Measurements from ENCODE around the gene EFHD2.
"Not testable (repeated sequence)": the region's sequence is repeated elsewhere in the genome, so short reads cannot be mapped to it uniquely, and the experiment has no call there.

EFHD2 gene

GRCh38 chr1:15428815-15429435 lies 19.2 kb downstream of the EFHD2 start:
- DNase-seq (ENCODE audit: insufficient read length, low spot score): no peak

GRCh38 chr1:15429701-15430149 lies 20.0 kb downstream of the EFHD2 start:
- DNase-seq (ENCODE audit: insufficient read length, low spot score): no peak
- FAIRE-seq: no peak
- TF ChIP-seq TAF1 (IDR thresholded peaks at IDR 0.05; ENCODE audit: low read depth, low read length) (no peak), PAX5 (IDR thresholded peaks at IDR 0.05; ENCODE audit: insufficient read depth, low read length, severe bottlenecking) (no peak), SPI1 (IDR thresholded peaks at IDR 0.05; ENCODE audit: low read depth, low read length) (no peak), POU2F2 (IDR thresholded peaks at IDR 0.05; ENCODE audit: low read depth, low read length) (no peak), POLR2A (IDR thresholded peaks at IDR 0.05; ENCODE audit: low read depth, low read length) (no peak), POLR2AphosphoS5 (IDR thresholded peaks at IDR 0.05; ENCODE audit: low read depth, low read length) (no peak; the same call in 1 of the 2 replicates)

More at GRCh38 chr1:15428815-15429435, 19.2 kb downstream of the EFHD2 start:
- no peak for FAIRE-seq
- no peak for TF ChIP-seq POLR2AphosphoS5 (IDR thresholded peaks at IDR 0.05; ENCODE audit: low read depth, low read length)
- no peak for TF ChIP-seq POU2F2 (IDR thresholded peaks at IDR 0.05; ENCODE audit: low read depth, low read length)
- TF ChIP-seq PAX5 (IDR thresholded peaks at IDR 0.05; ENCODE audit: insufficient read depth, low read length, severe bottlenecking): no peak
- TF ChIP-seq POLR2A (IDR thresholded peaks at IDR 0.05; ENCODE audit: low read depth, low read length): no peak
- no peak for TF ChIP-seq TAF1 (IDR thresholded peaks at IDR 0.05; ENCODE audit: low read depth, low read length)
- TF ChIP-seq SPI1 (IDR thresholded peaks at IDR 0.05; ENCODE audit: low read depth, low read length): no peak

GRCh38 chr1:15430787-15431570 lies 21.3 kb downstream of the EFHD2 start:
- peak; percentile 96 for FAIRE-seq
- peak; percentile 91 for DNase-seq (ENCODE audit: insufficient read length, low spot score)
- TF ChIP-seq POLR2AphosphoS5 (IDR thresholded peaks at IDR 0.05; ENCODE audit: low read depth, low read length) (peak; percentile 46; the same call in 1 of the 2 replicates), TAF1 (IDR thresholded peaks at IDR 0.05; ENCODE audit: low read depth, low read length) (no peak), POU2F2 (IDR thresholded peaks at IDR 0.05; ENCODE audit: low read depth, low read length) (no peak), POLR2A (IDR thresholded peaks at IDR 0.05; ENCODE audit: low read depth, low read length) (no peak)

- FAIRE-seq: no peak
- no peak for DNase-seq (ENCODE audit: insufficient read length, low spot score)
- no peak for TF ChIP-seq POLR2A (IDR thresholded peaks at IDR 0.05; ENCODE audit: low read depth, low read length)
- TF ChIP-seq POLR2AphosphoS5 (IDR thresholded peaks at IDR 0.05; ENCODE audit: low read depth, low read length): 0 out of 2 replicates have a peak, but pooled peaks have one; percentile 7
- no peak for TF ChIP-seq TAF1 (IDR thresholded peaks at IDR 0.05; ENCODE audit: low read depth, low read length)
- TF ChIP-seq POU2F2 (IDR thresholded peaks at IDR 0.05; ENCODE audit: low read depth, low read length): no peak
- TF ChIP-seq PAX5 (IDR thresholded peaks at IDR 0.05; ENCODE audit: insufficient read depth, low read length, severe bottlenecking): no peak
- no peak for TF ChIP-seq SPI1 (IDR thresholded peaks at IDR 0.05; ENCODE audit: low read depth, low read length)
These were observed 21.9 kb downstream of the EFHD2 start for GRCh38 chr1:15431571-15431948.

- DNase-seq (ENCODE audit: insufficient read length, low spot score): no peak
- TF ChIP-seq POLR2A (IDR thresholded peaks at IDR 0.05; ENCODE audit: low read depth, low read length) (no peak), PAX5 (IDR thresholded peaks at IDR 0.05; ENCODE audit: insufficient read depth, low read length, severe bottlenecking) (no peak), TAF1 (IDR thresholded peaks at IDR 0.05; ENCODE audit: low read depth, low read length) (no peak), POLR2AphosphoS5 (IDR thresholded peaks at IDR 0.05; ENCODE audit: low read depth, low read length) (0 out of 2 replicates have a peak, but pooled peaks have one; percentile 22), SPI1 (IDR thresholded peaks at IDR 0.05; ENCODE audit: low read depth, low read length) (no peak)
- FAIRE-seq: no peak
These were observed 22.6 kb downstream of the EFHD2 start for GRCh38 chr1:15432324-15432723.

- TF ChIP-seq POU2F2 (IDR thresholded peaks at IDR 0.05; ENCODE audit: low read depth, low read length): no peak
- TF ChIP-seq SPI1 (IDR thresholded peaks at IDR 0.05; ENCODE audit: low read depth, low read length): no peak
- TF ChIP-seq PAX5 (IDR thresholded peaks at IDR 0.05; ENCODE audit: insufficient read depth, low read length, severe bottlenecking): no peak
- TF ChIP-seq TAF1 (IDR thresholded peaks at IDR 0.05; ENCODE audit: low read depth, low read length): no peak
- no peak for TF ChIP-seq POLR2AphosphoS5 (IDR thresholded peaks at IDR 0.05; ENCODE audit: low read depth, low read length)
- TF ChIP-seq POLR2A (IDR thresholded peaks at IDR 0.05; ENCODE audit: low read depth, low read length): no peak
- DNase-seq (ENCODE audit: insufficient read length, low spot score) (no peak), FAIRE-seq (no peak)
These were observed 23.8 kb downstream of the EFHD2 start for GRCh38 chr1:15433471-15433870.

- not testable (repeated sequence) for FAIRE-seq; DNase-seq (ENCODE audit: insufficient read length, low spot score)
These were observed 25.1 kb downstream of the EFHD2 start for GRCh38 chr1:15434739-15435138.

- FAIRE-seq: peak; percentile 89
- TF ChIP-seq TAF1 (IDR thresholded peaks at IDR 0.05; ENCODE audit: low read depth, low read length): no peak
- no peak for TF ChIP-seq SPI1 (IDR thresholded peaks at IDR 0.05; ENCODE audit: low read depth, low read length)
- TF ChIP-seq POLR2A (IDR thresholded peaks at IDR 0.05; ENCODE audit: low read depth, low read length): no peak
- peak; percentile 36; the same call in 1 of the 2 replicates for TF ChIP-seq POLR2AphosphoS5 (IDR thresholded peaks at IDR 0.05; ENCODE audit: low read depth, low read length)
- peak; percentile 22; the same call in 1 of the 2 replicates for TF ChIP-seq POU2F2 (IDR thresholded peaks at IDR 0.05; ENCODE audit: low read depth, low read length)
- no peak for DNase-seq (ENCODE audit: insufficient read length, low spot score)
These were observed 25.8 kb downstream of the EFHD2 start for GRCh38 chr1:15435239-15436077.

- no peak for DNase-seq (ENCODE audit: insufficient read length, low spot score)
- TF ChIP-seq SPI1 (IDR thresholded peaks at IDR 0.05; ENCODE audit: low read depth, low read length): no peak
- no peak for TF ChIP-seq TAF1 (IDR thresholded peaks at IDR 0.05; ENCODE audit: low read depth, low read length)
- TF ChIP-seq POLR2AphosphoS5 (IDR thresholded peaks at IDR 0.05; ENCODE audit: low read depth, low read length): no peak
- TF ChIP-seq POLR2A (IDR thresholded peaks at IDR 0.05; ENCODE audit: low read depth, low read length): no peak
- TF ChIP-seq PAX5 (IDR thresholded peaks at IDR 0.05; ENCODE audit: insufficient read depth, low read length, severe bottlenecking): no peak
- TF ChIP-seq POU2F2 (IDR thresholded peaks at IDR 0.05; ENCODE audit: low read depth, low read length): no peak
- no peak for FAIRE-seq
These were observed 27.3 kb downstream of the EFHD2 start for GRCh38 chr1:15436881-15437442.
